Measurements from ENCODE around the gene CAMK2G.

Gene CAMK2G

DNA sequence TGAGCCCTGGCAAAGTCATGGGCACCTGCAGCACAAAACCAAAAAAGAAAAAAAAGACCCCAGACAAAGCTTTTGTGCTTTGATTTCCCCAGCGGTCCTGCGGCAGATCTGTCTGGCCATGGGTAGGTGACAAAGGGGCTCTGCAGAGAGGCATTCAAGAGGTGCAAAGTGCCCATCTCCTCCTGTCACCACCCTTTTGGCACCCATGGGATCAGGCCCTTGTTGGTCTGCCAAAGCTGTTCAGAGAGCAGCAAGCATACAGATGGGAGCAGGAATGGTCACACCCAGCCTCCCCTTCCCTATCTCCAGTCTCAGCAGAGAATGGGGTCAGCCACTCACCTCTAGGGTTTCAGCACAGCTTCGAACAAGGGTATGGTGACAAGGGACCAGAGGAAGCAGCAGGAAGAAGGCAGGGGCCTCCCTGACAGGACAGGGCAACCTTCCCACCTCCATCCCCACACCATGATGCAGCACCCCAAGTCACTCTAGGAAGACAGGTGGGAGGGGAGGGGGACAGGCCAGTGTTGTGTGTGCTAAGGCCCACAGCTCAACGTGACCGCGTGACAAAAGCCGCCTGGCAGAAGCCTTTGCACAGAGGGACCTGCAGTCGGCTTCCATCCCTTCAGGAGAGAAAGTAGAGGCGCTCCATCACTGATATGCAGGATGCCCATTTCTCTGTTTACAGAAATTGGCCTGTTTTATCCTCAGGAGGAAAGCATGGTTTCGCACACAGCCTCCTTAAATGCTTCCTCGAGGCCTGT lies 6.3 kb downstream of the CAMK2G start:
- H3K4me3 ChIP-seq (ENCODE audit: low read depth, low read length): no peak overlapping the region
- no peak for DNase-seq (ENCODE audit: low read depth)

DNA sequence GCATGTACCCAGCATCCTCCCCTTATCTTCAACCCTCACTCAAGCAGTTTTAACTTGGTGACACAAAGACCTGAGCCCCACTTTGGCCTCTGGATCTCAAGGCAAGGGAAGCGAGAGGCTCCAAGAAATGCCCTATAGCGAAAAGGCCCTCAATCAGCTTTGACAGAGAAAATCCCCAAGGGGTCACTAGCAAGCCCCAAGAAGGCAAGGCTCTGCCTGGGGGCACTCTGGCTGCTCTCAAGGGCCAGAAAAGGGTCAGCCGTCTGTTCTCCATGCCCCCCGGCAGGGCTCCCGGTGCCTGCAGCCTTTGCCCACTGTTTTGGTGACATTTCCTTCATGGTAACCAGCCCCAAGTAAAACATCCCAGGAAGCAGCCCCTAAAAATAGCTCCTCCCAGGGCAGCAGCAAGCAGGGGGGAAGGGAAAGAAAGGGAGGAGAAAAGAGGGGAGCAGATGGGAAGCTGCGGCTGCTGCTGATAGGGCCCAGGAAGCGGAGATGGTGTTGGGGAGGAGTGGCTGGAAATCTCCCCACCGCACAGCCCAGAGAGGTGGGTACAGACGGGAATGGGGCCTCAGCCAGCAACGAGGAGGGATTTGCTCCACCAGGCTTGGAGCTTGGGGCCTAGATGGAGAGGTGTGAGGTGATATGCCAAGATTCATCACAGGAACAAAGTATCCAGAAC lies 7.1 kb downstream of the CAMK2G start:
- no peak overlapping the region for H3K4me3 ChIP-seq (ENCODE audit: low read depth, low read length)
- no peak for DNase-seq (ENCODE audit: low read depth)

GRCh38 chr10:73866621-73867020 lies 7.7 kb downstream of the CAMK2G start:
- DNase-seq (ENCODE audit: low read depth): no peak

DNA sequence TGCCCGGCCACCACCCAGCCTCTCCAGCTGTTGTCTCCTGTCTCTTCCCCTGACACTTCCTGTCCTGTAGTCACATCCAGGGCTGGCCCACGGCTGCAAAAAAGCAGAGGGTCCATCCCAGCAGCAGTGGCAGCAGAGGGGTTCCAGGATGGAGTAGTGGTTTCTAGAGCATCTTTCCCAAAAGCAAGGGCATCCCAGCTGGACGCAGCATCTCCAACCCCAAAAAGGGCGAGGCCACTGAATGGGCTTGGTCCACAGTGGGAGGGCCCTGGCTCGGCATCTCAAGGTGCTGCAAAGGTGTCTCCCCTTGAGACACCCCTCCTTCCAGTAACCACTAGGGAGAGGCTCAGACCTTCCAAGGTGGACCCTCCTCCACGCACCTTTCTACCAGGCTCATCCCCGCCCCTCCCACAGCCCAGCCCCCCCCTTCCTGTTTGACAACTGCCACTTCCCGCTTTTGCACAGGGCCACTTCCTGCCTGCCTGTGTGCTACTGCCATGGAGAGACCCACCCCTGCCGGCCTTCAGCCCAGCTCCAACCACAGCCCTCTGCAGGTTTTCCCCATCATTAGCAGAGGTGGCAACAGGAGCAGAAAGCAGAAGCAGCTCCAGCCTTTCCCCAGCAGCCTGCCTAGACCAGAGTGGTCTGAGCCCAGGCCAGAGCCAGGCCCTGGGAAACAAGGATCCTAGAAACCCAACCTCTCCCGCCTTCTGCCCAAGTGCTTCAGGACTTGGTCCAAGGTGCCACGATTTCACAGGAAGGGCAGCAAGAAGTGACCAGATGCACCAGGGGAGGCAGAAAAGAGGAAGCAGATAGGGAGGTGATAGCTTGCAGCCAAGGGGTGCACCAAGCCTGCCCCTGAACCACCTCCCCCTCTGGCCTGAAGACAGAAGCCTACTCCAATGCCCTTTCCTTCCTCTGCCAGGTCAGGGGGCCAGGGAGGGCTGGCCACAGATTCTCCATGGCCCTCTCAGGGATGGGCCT lies 8.6 kb downstream of the CAMK2G start:
- no peak for DNase-seq (ENCODE audit: low read depth)
- no peak overlapping the region for H3K4me3 ChIP-seq (ENCODE audit: low read depth, low read length)

More at GRCh38 chr10:73866621-73867020, 7.7 kb downstream of the CAMK2G start:
- H3K4me3 ChIP-seq (ENCODE audit: low read depth, low read length): no peak overlapping the region

GRCh38 chr10:73865107-73865458 lies 9.3 kb downstream of the CAMK2G start:
- no peak for DNase-seq (ENCODE audit: low read depth)

DNA sequence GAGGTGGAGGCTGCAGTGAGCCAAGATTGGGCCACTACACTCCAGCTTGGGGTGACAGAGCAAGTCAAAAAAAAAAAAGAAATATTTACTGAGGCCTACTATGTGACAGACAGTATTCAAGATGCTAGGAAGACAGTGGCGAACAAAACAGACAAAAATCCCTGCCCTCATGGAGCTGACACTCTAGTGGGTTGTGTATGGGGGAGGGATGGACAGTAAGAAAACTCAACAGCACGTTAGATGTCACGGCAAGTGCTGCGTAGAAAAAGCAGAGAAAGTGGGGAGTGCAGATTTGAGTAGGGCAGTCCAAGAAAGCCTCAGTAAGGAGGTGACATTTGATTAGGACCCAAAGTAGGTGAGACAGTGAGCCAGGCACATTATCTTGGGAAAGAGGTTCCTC lies 10.1 kb downstream of the CAMK2G start:
- no peak for DNase-seq (ENCODE audit: low read depth)
- no peak overlapping the region for H3K4me3 ChIP-seq (ENCODE audit: low read depth, low read length)

More at GRCh38 chr10:73865107-73865458, 9.3 kb downstream of the CAMK2G start:
- no peak overlapping the region for H3K4me3 ChIP-seq (ENCODE audit: low read depth, low read length)

DNA sequence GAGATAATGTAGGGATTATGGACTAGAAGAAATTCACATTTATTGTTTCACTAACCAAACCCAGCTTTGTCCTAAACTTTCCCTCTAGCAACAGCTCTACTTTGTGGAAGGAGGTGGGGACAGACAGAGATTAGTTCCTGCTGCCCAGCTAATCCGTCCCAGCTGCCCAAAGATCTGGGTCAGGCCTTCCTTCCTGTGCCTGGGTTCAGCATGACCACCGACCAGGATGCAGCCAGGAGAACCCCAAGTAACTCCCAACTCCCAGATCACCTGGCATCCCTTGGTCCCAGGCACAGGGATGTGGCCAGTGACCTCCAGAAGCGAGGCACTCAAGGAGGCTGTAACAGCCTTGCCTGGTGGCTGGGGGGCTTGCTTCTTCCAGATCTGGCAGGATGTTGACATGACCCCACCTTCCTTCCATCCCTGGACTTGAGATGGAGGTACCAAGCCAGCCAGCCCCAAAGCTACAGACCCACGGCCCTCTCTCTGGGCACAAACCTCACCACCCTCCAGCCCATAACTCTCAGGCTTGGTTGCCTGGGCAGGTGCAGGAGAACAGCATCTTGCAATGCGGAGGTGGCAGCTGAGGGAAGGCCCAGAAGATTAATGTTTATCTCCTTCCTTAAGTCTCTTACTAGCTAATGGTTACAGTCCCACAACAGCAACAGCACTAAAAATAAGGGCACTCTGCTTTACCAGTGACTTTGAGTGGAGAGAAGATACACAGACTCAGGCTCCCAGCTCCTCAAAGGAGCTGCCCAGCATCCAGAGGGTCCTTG lies 11.1 kb downstream of the CAMK2G start:
- no peak overlapping the region for H3K4me3 ChIP-seq (ENCODE audit: low read depth, low read length)
- no peak for DNase-seq (ENCODE audit: low read depth)

DNA sequence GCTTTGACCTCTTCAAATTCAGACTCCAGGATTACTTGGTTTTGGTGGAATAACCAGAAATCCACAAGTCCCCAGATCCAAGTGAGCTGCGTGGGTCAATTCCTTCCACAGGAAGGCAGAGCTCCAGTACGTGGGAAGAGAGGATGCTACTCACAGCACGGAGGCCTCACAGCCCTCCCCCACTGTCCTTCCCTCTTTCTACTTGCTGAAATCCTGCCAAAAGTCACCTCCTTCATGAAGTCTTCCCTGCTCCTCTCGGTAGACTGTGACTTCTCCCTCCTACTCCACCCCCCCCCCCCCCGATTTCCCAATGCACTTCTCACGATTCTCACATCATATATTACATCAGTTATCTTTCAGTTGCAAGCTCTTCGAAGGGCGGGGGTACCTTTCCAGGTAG lies 12.3 kb downstream of the CAMK2G start:
- DNase-seq (ENCODE audit: low read depth): no peak

GRCh38 chr10:73859784-73860491 lies 14.4 kb downstream of the CAMK2G start:
- H3K4me3 ChIP-seq (ENCODE audit: low read depth, low read length): no peak overlapping the region
- no peak for DNase-seq (ENCODE audit: low read depth)

More for the DNA sequence above, 12.3 kb downstream of the CAMK2G start:
- H3K4me3 ChIP-seq (ENCODE audit: low read depth, low read length): no peak overlapping the region

DNA sequence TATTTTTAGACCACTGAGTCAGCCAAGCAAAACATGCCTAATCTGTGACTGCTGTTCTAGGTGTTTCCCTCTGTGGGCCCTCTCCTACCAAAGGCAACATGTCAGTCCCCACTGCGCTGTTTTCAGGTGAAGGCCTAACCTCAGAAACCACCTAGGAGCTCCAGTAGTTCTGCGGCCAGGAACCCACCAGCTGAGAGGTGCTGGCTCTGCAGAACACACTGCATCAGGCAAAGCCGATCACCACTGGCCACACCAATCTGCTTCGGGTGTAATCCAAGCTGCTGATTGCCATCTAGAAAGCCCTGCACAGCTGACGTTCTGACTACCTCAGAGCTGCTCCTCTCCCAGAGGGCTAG lies 14.9 kb downstream of the CAMK2G start:
- H3K4me3 ChIP-seq (ENCODE audit: low read depth, low read length): no peak overlapping the region
- DNase-seq (ENCODE audit: low read depth): no peak

GRCh38 chr10:73858750-73859427 lies 15.5 kb downstream of the CAMK2G start:
- no peak for DNase-seq (ENCODE audit: low read depth)

DNA sequence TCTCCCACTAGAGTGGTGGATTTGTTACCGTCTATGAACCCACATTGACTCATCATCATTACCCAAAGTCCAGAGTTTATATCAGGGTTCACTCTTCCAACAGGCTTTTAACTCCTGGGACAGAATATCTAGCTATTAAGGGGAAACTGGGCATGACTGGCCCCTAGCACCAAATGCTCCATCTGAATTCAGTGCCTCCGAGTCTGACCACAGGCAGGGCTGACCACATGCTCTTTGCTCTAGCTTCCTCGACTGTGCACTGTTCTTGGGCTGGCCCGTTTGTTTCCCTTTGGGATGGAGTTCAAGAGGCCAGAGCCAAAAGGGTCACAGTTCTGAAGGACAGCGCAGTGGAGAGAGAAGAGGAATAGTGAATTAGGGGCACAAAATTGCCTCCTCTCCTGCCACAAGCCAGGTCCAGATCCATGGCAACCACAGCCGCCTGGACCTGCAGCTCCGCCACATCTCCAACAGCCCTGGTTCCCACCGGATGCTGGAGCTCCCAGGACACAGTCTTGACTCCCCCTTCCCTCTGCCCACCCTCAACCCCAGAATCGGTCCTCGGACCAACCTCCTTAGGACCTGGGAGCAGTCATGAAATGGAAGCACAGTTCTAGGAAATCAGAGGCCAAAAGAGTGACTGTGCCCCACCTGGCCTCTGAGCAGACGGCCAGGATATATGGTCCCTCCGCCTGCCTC lies 16.2 kb downstream of the CAMK2G start:
- no peak for DNase-seq (ENCODE audit: low read depth)
- H3K4me3 ChIP-seq (ENCODE audit: low read depth, low read length): no peak overlapping the region

More at GRCh38 chr10:73858750-73859427, 15.5 kb downstream of the CAMK2G start:
- no peak overlapping the region for H3K4me3 ChIP-seq (ENCODE audit: low read depth, low read length)

GRCh38 chr10:73857446-73857845 lies 16.9 kb downstream of the CAMK2G start:
- no peak overlapping the region for H3K4me3 ChIP-seq (ENCODE audit: low read depth, low read length)
- DNase-seq (ENCODE audit: low read depth): no peak

DNA sequence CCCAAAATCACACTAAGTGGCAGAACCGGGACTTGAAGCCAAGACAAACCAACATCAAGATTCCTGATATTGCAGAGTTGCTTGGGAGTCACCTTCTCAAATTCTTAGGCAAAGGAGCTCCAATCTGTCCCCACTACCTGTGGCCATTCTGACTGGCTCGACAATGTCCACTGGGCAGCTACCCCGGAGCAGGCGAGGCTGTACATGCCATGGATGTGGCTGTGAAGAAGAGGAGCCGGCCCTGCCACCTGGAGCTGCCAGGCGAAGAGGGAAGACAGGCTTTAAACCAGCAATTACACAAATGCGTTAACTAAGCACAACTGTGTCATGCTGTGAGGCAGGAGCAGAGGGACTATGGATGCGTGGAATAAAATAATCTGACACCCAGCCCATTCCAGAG lies 18.1 kb downstream of the CAMK2G start:
- no peak for DNase-seq (ENCODE audit: low read depth)
- no peak overlapping the region for H3K4me3 ChIP-seq (ENCODE audit: low read depth, low read length)

DNA sequence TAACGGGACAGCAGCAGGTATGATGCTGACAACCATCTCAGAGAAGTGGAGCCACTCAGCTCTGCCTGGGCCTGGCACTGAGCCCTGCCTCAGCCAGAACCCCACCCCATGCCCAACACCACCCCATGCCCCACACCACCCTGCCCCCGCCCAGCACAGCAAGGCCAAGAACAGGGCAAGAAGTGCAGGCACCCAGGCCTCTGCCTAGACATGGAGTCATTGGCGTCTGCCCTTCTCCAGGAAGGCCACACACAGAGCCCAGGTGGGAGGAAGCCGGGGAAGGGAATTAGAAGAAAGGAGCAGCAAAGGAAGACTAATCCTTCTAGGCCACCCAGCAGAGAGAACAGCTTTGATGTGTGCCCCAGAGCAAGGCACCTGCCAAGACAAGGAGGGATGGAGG lies 18.9 kb downstream of the CAMK2G start:
- H3K4me3 ChIP-seq (ENCODE audit: low read depth, low read length): no peak overlapping the region
- no peak for DNase-seq (ENCODE audit: low read depth)

GRCh38 chr10:73854310-73854709 lies 20.0 kb downstream of the CAMK2G start:
- DNase-seq (ENCODE audit: low read depth): no peak

DNA sequence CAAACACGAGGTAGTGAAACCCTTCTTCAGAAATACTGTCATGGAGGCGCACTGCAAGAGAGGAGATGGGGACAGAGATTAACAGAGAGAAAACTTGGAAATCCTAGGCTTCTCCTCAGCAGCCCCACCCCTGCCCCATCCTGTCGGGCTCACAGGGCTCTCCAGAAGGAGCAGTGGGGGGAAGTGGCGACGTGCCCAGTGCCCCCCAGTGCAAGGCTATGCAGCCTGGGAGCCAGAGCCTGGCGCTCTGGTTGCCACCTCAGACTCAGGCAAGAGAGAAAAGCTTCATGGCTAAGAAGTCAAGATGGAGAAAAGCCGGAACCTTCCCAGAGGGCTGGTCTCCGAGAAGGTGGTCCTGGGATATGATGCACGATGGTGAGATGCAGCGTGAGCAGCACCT lies 21.2 kb downstream of the CAMK2G start:
- no peak for DNase-seq (ENCODE audit: low read depth)
- H3K4me3 ChIP-seq (ENCODE audit: low read depth, low read length): no peak overlapping the region

More at GRCh38 chr10:73854310-73854709, 20.0 kb downstream of the CAMK2G start:
- H3K4me3 ChIP-seq (ENCODE audit: low read depth, low read length): no peak overlapping the region

Data from skeletal muscle cell (primary cell).